ACHN (cell line): ENCODE measurements around the gene ATP9B.
"Not testable (repeated sequence)": the region's sequence is repeated elsewhere in the genome, so short reads cannot be mapped to it uniquely, and the experiment has no call there.

Experiments
- DNase-seq: peaks from one replicate; pipeline ENCODE4 v3.0.0-alpha.2; 2015
- in situ Hi-C: cut with HindIII; loops from 2 replicates; pipeline ENCODE4 v1.10.0; 2017; ENCODE audit warnings: low sequenced_read_pairs, low pct_ligation_motif_present, low pct_unique_long_range_greater_than_20kb

The ATP9B gene

DNA sequence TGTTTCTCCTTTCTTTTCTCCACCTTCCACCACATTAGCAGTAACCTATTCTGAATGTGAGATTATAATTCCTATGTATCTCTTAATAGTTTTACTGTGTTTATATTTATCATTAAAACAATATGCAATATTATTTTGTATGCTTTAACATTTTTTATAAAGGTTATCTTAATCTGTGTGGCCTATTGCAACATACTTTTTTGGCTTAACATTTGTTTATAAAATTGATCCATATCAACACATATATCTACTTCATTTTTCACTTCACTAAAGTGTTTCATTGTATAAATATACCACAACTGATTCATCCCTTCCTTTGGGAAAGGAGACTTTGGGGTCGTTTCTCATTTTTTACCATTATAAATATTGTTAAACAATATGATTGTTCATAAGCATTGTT lies 48.6 kb downstream of the ATP9B start:
- DNase-seq: no peak
- in situ Hi-C loops: no loop called here

DNA sequence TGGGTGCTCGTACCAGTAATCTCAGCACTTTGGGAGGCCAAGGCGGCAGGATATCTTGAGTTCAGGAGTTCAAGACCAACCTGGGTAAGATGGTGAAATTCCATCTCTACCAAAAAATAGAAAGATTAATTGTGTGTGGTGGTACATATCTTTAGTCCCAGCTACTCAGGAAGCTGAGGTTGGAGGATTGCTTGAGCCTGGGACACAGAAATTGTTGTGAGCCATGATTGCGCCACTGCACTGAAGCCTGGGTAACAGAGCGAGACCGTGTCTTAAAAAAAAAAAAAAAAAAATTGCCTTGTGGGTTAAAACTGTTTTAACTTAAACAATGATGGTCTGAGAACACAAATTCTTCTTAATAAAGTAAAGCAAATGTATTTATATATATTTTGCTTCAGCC lies 49.6 kb downstream of the ATP9B start:
- in situ Hi-C loops: no loop called here

GRCh38 chr18:79121746-79122474 lies 52.7 kb downstream of the ATP9B start:
- in situ Hi-C loops: no loop called here
- no peak for DNase-seq

More for the DNA sequence above, 49.6 kb downstream of the ATP9B start:
- DNase-seq: no peak

GRCh38 chr18:79123948-79124347 lies 54.8 kb downstream of the ATP9B start:
- in situ Hi-C loops: no loop called here

GRCh38 chr18:79129120-79129519 lies 59.9 kb downstream of the ATP9B start:
- in situ Hi-C loops: no loop called here
- DNase-seq: no peak

More at GRCh38 chr18:79123948-79124347, 54.8 kb downstream of the ATP9B start:
- DNase-seq: no peak

DNA sequence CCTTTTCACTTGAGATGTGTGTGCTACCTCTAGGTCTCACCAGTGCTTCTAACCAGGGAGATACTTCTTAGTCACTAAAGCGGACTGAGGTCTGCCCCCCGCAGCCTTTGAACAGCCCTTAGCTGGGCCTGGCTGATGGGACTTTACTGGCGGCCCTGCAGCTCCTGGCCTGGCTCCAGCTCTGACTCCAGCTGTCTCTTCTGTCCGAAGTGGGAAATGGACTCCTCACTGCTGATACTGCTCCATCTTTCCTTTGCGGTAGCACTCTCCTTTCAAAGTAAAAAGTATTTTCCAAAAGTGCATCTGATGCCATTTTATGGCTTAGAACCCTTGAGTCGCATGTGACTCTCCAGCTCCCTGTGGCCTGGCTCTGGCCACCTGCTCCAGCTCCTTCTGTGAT lies 64.5 kb downstream of the ATP9B start:
- in situ Hi-C loops: no loop called here
- no peak for DNase-seq

DNA sequence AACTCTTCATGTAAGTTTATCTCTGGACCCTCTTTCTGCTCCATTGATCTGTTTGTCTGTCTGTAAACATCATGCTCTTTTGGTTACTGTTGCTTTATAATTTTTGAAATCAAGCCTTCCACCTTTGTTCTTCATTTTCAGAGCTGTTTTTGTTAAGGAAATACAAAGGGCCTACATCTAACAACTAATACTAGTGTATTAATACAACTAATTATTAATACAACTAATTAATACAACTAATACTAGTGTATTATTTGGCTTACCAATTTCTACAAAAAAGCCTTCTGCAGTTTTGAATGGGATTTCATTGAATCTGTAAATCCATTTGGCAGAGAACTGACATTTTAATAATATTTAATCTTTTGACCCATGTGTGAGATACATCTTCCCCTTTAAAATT lies 66.7 kb downstream of the ATP9B start:
- DNase-seq: no peak
- in situ Hi-C loops: no loop called here

GRCh38 chr18:79136742-79137141 lies 67.5 kb downstream of the ATP9B start:
- DNase-seq: no peak
- in situ Hi-C loops: no loop called here

DNA sequence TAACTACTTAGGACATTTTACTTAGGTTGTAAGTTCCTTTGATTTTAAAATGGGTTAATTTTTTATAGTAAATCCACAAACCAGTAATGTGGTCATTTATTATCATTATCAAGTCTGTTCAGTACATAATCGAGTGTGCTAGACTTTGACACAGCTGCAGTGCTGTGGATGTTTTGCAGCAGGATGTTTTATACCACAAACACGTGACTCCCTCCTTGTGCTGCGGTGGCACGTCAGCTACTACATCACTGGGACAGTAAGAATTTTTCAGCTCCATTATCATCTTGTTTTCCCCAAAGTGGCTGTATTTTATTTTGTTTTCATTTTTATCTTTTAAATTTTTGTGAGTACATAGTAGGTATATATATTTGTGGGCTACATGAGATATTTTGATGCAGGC lies 70.0 kb downstream of the ATP9B start:
- in situ Hi-C loops: no loop called here
- no peak for DNase-seq

DNA sequence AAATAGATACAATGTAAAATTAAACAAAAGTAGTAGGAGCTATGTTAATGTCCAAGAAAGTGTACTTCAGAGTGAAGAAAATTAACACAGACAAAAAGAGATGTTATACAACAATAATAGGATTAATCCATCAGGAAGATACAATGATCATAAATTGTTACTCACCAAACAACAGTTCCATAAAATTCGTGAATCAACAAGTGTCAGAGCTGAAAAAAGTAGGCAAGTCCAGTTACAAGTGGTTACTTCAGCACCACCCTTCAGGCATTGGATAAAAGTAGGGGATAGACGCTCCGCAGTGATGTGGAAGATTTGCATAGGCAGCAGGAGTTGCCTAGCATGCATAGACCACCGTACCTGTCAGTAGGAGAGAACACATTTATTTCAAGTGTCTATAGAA lies 77.8 kb downstream of the ATP9B start:
- in situ Hi-C loops: no loop called here
- DNase-seq: no peak

GRCh38 chr18:79151191-79151590 lies 82.0 kb downstream of the ATP9B start:
- in situ Hi-C loops: no loop called here
- no peak for DNase-seq

GRCh38 chr18:79156327-79156726 lies 87.1 kb downstream of the ATP9B start:
- in situ Hi-C loops: no loop called here
- peak; percentile 2 for DNase-seq

GRCh38 chr18:79164706-79165105 lies 95.5 kb downstream of the ATP9B start:
- no peak for DNase-seq
- in situ Hi-C loops: no loop called here

- DNase-seq: no peak
- in situ Hi-C loops: no loop called here
Measured at GRCh38 chr18:79166702-79167101, 97.5 kb downstream of the ATP9B start.

- DNase-seq: no peak
- in situ Hi-C loops: no loop called here
Measured at GRCh38 chr18:79167526-79168190, 98.5 kb downstream of the ATP9B start.

DNA sequence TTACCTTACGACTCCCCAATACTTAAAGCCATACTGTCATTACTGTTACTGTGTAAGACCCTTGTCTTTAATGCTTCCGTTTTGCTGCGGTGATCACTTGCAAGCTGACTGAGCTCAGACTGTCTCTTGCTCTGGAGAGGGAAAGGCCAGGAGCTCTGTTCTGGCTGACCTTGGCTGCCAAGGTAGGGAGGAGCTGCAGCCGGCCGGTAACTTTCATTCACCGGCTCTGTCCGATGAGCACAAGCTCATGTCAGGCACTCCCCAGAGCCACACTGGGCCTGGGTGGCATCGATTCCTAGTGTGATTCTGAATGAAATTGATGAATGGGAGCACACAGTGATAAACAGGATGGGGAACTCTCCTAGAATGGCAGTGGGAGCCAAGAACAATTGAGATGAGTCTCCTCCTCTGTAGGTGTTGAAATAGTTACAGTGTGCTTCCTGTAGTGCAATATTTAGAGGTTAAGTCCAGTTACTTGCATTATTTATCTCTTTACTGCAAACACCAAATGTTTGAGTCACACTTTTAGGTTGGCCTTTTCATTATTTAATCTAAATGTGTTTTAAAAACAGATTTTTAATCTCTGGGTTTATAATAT lies 100.9 kb downstream of the ATP9B start:
- in situ Hi-C loops: no loop called here
- no peak for DNase-seq

GRCh38 chr18:79172331-79172730 lies 103.1 kb downstream of the ATP9B start:
- in situ Hi-C loops, DNase-seq: not testable (repeated sequence)

GRCh38 chr18:79173742-79174141 lies 104.5 kb downstream of the ATP9B start:
- in situ Hi-C loops: no loop called here

DNA sequence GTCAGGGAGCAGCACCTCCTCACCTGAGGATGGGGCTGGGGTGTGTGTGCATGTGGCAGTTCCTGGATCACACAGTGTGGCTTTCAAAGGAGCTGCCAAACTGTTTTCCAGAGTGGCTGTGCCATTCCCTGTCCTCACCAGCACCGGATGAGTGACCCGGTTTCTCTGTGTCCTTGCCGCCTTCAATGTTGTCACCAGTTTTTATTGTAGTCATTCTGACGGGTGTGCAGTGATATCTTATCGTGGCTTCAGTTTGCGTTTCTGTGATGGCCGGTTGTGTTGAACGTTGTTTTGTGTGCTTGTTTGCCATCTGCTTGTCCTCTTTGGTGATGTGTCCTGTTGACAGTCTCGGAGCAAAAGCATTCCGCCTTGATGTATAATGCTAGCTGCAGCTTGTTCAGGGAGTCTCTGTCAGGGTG lies 108.9 kb downstream of the ATP9B start:
- no peak for DNase-seq
- in situ Hi-C loops: no loop called here

More at GRCh38 chr18:79173742-79174141, 104.5 kb downstream of the ATP9B start:
- no peak for DNase-seq
